ENCODE data around the gene LYST. TPM values are rescaled to one million over a fixed set of nuclear protein-coding genes. Genes with fewer than 3 reads are reported as not detected.

LYST gene
- total RNA-seq, 1 donor from 2014 or later = 11.4 TPM

DNA sequence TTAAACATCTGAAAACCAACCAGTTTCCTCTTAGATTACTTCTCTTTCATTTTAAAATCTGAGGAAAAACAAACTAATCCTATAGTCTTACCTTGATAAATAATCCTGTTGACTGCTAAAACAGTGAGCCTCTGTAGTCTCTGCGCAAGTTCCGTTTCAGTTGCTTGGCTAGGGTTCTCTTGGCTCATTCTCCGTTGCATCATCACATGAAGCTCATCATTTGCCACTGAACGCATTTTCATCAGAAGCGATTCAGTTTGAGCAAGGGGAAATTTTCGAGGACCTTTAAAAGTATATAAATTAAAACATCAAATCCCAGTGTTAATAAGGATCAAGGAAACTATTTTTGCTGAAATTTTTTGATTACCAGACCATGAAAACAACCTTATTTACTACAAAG, 120.5 kb downstream of the LYST start:
- no peak overlapping the region for H3K27ac Mint-ChIP-seq
- peaks cover 18% of the 10 kb centered on the region for H3K4me1 Mint-ChIP-seq (ENCODE audit: low read depth)
- H3K9me3 Mint-ChIP-seq (ENCODE audit: low read depth) = no peaks in the 10 kb centered on the region
- no peak for DNase-seq (ENCODE audit: low spot score, unreplicated experiment)
- H3K27me3 Mint-ChIP-seq = no peaks in the 10 kb centered on the region
- peaks cover 4% of the 10 kb centered on the region for H3K36me3 Mint-ChIP-seq (ENCODE audit: insufficient read depth)
- TF ChIP-seq, protein P1, sequence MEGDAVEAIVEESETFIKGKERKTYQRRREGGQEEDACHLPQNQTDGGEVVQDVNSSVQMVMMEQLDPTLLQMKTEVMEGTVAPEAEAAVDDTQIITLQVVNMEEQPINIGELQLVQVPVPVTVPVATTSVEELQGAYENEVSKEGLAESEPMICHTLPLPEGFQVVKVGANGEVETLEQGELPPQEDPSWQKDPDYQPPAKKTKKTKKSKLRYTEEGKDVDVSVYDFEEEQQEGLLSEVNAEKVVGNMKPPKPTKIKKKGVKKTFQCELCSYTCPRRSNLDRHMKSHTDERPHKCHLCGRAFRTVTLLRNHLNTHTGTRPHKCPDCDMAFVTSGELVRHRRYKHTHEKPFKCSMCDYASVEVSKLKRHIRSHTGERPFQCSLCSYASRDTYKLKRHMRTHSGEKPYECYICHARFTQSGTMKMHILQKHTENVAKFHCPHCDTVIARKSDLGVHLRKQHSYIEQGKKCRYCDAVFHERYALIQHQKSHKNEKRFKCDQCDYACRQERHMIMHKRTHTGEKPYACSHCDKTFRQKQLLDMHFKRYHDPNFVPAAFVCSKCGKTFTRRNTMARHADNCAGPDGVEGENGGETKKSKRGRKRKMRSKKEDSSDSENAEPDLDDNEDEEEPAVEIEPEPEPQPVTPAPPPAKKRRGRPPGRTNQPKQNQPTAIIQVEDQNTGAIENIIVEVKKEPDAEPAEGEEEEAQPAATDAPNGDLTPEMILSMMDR (IDR thresholded peaks at IDR 0.05; ENCODE audit: unreplicated experiment) = no peak
- H3K4me3 Mint-ChIP-seq (ENCODE audit: low read depth) = no peak overlapping the region

DNA sequence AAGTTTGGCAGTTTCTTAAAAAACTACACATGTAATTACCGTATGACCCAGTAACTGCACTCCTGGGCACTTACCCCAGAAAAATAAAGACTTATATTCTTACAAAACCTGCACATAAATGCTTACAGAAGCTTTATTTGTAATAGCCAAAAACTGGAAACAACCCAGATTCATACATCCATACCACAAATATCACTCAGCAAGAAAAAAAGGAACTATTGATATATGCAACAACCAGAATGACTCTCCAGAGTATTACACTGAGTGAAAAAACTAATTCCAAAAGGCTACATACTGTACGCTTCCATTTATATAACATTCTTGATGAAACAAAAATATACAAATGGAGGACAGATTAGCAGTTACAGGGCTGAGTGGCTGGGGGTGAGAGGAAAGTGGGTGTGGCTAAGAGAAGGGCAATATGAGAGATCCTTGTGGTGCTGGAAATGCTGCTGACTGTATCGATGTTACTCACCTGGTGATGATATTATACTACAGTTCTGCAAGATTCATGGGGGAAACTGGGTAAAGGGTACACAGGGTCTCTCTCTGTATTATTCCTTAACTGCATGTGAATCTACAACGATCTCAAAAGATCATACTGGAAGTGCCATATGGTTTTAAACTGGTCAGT, 121.1 kb downstream of the LYST start:
- TF ChIP-seq, protein P1 (IDR thresholded peaks at IDR 0.05; ENCODE audit: unreplicated experiment) = no peak
- H3K27ac Mint-ChIP-seq = no peak overlapping the region
- H3K4me1 Mint-ChIP-seq (ENCODE audit: low read depth) = peaks cover 18% of the 10 kb centered on the region
- H3K9me3 Mint-ChIP-seq (ENCODE audit: low read depth) = no peaks in the 10 kb centered on the region
- no peaks in the 10 kb centered on the region for H3K27me3 Mint-ChIP-seq
- no peak for DNase-seq (ENCODE audit: low spot score, unreplicated experiment)
- H3K36me3 Mint-ChIP-seq (ENCODE audit: insufficient read depth) = peaks cover 4% of the 10 kb centered on the region
- no peak overlapping the region for H3K4me3 Mint-ChIP-seq (ENCODE audit: low read depth)

DNA sequence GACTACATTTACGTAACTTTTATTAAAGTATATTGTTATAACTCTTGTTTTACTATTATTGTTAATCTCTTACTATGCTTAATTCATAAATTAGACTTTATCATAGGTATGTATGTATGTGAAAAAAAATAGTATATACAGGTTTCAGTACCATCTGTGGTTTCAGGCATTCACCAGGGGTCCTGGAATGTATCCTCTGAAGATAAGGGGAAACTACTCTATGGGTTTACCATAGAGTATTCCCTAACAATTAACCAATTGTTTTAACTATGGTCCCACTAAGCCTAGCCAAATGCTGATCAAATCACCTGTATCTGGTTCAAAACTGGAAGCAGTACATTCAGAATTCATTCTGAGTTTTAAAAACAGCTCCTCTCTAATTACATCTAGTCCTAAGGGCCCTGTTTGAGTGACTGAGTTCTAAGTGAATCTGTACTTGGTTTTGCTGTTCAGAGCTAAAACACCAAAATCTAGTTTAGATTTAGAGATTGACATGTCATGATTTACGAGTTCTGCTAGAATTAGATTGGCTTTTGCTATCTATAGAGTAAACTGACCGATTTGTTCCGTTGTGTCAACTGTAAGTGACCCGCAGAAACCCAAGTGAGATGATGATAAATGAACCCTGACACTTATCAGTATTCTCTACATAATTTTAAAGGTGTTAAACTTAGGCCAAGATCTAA, 123.6 kb downstream of the LYST start:
- H3K36me3 Mint-ChIP-seq (ENCODE audit: insufficient read depth) = peaks cover 11% of the 10 kb centered on the region
- no peaks in the 10 kb centered on the region for H3K9me3 Mint-ChIP-seq (ENCODE audit: low read depth)

DNA sequence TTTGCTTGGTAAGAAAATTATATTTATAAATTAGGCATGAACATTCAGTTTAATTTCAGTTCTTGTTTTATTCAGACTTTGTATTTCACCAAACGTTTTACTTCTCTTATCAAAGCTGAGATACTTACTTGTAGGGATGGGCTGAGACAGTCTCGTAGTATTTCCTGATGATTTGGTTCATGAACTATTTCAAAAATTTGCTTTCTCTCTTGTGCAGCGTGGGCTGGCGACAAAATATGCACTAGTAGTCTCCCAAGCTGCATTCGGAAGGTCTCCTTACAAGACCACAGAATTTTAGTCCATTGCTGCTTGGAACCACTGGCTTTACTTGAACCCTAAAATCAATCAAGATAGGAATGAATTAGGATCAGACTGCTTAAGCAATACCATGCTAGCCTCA, 125.4 kb downstream of the LYST start:
- DNase-seq (ENCODE audit: low spot score, unreplicated experiment) = no peak
- Mint-ChIP-seq H3K27me3 (no peaks in the 10 kb centered on the region), H3K4me3 (ENCODE audit: low read depth) (no peak overlapping the region), H3K36me3 (ENCODE audit: insufficient read depth) (peaks cover 13% of the 10 kb centered on the region), H3K9me3 (ENCODE audit: low read depth) (no peaks in the 10 kb centered on the region), H3K4me1 (ENCODE audit: low read depth) (peaks cover 4% of the 10 kb centered on the region), H3K27ac (no peak overlapping the region)
- TF ChIP-seq, protein P1 (IDR thresholded peaks at IDR 0.05; ENCODE audit: unreplicated experiment) = no peak

More for the DNA sequence above, 123.6 kb downstream of the LYST start:
- TF ChIP-seq, protein P1 (IDR thresholded peaks at IDR 0.05; ENCODE audit: unreplicated experiment) = no peak
- H3K27ac Mint-ChIP-seq = no peak overlapping the region
- H3K4me3 Mint-ChIP-seq (ENCODE audit: low read depth) = no peak overlapping the region
- no peak for DNase-seq (ENCODE audit: low spot score, unreplicated experiment)
- peaks cover 4% of the 10 kb centered on the region for H3K4me1 Mint-ChIP-seq (ENCODE audit: low read depth)
- H3K27me3 Mint-ChIP-seq = no peaks in the 10 kb centered on the region

DNA sequence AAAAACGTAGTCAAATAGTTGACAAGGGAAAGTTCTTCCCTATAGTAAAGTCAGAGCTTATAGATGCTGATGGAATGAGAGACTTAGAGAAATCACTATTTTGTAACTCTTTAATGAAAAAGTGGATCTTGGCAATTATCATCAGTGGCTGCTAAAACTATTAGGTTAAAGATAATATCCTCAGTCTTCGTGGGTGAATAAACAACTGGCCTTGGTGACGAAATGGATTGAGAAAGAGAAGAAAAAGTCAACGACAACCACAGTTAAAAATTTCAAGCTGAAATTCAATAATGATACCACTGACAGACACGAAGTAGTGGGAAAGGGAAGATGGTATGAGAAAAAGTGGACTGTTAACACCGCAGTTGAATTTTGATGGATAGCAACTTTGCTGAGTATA, 127.1 kb downstream of the LYST start:
- H3K27ac Mint-ChIP-seq = no peak overlapping the region
- H3K27me3 Mint-ChIP-seq = no peaks in the 10 kb centered on the region
- H3K9me3 Mint-ChIP-seq (ENCODE audit: low read depth) = no peaks in the 10 kb centered on the region
- H3K4me1 Mint-ChIP-seq (ENCODE audit: low read depth) = peaks cover 4% of the 10 kb centered on the region
- DNase-seq (ENCODE audit: low spot score, unreplicated experiment) = no peak
- TF ChIP-seq, protein P1 (IDR thresholded peaks at IDR 0.05; ENCODE audit: unreplicated experiment) = no peak
- no peak overlapping the region for H3K4me3 Mint-ChIP-seq (ENCODE audit: low read depth)
- peaks cover 11% of the 10 kb centered on the region for H3K36me3 Mint-ChIP-seq (ENCODE audit: insufficient read depth)

Measured in progenitor cell of endocrine pancreas (in vitro differentiated cells).